Measurements from ENCODE around the gene VAMP7.
"Not testable (repeated sequence)": the region's sequence is repeated elsewhere in the genome, so short reads cannot be mapped to it uniquely, and the experiment has no call there.

Gene VAMP7

DNA sequence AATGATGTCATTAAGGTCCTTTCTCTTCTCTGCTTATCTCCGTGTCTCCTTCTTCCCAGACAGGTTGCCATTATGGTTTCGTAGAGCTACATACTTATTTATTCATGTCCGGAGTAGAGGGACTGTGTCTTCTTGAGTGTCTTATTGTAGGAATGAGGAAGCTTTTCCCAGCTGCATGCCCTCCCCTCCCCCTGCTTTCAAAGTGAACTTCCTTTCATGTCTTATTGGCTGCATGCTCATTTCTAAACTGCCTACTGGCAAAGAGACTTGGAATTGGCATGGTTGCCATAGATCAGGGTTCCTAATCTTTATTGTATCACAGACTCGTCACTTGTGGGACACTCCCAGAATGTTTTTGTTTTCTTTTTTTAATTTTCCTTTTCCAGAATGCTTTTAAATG is 15.4 kb downstream of the VAMP7 start:
- no peak for DNase-seq
- in situ Hi-C loops (cut with HindIII; ENCODE audit: low pct_ligation_motif_present, low pct_unique_long_range_greater_than_20kb, low sequenced_read_pairs) = no loop called here

DNA sequence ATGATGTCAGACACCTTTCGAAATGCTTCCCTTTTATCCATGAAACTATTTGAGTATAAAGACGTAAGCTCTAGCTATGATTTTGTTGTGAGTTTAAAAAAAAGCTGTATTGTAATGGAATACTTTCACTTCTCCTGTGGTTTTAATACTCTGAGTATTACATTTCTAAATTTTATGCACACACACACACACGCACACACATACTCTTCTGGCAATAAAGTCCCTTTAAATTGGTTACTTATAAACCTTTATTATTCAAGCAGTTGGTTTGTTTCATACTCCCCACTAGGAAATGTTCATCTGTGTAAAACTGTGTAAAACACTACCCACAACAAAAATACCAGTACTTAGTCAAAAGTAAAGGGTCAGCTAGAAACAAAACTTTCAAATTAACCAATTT is 18.2 kb downstream of the VAMP7 start:
- in situ Hi-C loops (cut with HindIII; ENCODE audit: low pct_ligation_motif_present, low pct_unique_long_range_greater_than_20kb, low sequenced_read_pairs) = no loop called here
- no peak for DNase-seq

DNA sequence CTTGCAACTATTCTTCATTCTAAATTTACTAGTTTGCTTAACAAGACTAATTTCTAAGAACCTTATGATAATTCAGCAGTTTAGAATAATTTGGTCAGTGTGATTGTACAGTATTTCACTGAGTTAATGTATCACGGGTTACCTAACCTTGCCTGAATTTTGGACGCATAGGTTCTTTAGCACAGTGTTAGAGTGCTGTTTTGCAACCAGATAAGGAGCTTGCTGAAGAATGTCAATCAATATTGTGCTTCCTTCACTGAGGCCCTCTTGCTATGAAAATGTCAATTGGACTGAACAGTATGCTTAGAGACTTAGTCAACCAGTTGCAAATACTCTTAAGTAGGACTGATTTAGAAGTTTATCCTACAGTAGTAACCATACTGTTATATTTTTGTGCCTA is 19.6 kb downstream of the VAMP7 start:
- in situ Hi-C loops (cut with HindIII; ENCODE audit: low pct_ligation_motif_present, low pct_unique_long_range_greater_than_20kb, low sequenced_read_pairs) = no loop called here

DNA sequence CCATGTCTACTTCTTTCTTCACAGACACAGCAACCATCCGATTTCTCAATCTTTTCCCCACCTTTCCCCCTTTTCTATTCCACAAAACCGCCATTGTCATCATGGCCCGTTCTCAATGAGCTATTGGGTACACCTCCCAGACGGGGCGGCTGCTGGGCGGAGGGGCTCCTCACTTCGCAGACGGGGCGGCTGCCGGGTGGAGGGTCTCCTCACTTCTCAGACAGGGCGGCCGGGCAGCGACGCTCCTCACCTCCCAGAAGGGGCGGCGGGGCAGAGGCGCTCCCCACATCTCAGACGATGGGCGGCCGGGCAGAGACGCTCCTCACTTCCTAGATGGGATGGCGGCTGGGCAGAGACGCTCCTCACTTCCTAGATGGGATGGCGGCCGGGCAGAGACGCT is 26.5 kb downstream of the VAMP7 start:
- in situ Hi-C loops (cut with HindIII; ENCODE audit: low pct_ligation_motif_present, low pct_unique_long_range_greater_than_20kb, low sequenced_read_pairs) = not testable (repeated sequence)

More for the DNA sequence above, 19.6 kb downstream of the VAMP7 start:
- no peak for DNase-seq

GRCh38 chrX:155923200-155923599 is 42.1 kb downstream of the VAMP7 start:
- no peak for DNase-seq
- in situ Hi-C loops (cut with HindIII; ENCODE audit: low pct_ligation_motif_present, low pct_unique_long_range_greater_than_20kb, low sequenced_read_pairs) = no loop called here

More for the DNA sequence above, 26.5 kb downstream of the VAMP7 start:
- DNase-seq = not testable (repeated sequence)

DNA sequence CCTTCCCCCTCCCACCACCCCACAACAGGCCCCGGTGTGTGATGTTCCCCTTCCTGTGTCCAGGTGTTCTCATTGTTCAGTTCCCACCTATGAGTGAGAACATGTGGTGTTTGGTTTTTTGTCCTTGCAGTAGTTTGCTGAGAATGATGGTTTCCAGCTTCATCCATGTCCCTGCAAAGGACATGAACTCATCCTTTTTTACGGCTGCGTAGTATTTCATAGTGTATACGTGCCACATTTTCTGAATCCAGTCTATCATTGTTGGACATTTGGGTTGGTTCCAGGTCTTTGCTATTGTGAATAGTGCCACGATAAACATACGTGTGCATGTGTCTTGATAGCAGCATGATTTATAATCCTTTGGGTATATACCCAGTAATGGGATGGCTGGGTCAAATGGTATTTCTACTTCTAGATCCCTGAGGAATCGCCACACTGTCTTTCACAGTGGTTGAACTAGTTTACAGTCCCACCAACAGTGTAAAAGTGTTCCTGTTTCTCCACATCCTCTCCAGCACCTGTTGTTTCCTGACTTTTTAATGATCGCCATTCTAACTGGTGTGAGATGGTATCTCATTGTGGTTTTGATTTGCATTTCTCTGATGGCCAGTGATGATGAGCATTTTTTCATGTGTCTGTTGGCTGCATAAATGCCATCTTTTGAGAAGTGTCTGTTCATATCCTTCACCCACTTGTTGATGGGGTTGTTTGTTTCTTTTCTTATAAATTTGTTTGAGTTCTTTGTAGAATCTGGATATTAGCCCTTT is 49.9 kb downstream of the VAMP7 start:
- DNase-seq; in situ Hi-C loops (cut with HindIII; ENCODE audit: low pct_ligation_motif_present, low pct_unique_long_range_greater_than_20kb, low sequenced_read_pairs): not testable (repeated sequence)

DNA sequence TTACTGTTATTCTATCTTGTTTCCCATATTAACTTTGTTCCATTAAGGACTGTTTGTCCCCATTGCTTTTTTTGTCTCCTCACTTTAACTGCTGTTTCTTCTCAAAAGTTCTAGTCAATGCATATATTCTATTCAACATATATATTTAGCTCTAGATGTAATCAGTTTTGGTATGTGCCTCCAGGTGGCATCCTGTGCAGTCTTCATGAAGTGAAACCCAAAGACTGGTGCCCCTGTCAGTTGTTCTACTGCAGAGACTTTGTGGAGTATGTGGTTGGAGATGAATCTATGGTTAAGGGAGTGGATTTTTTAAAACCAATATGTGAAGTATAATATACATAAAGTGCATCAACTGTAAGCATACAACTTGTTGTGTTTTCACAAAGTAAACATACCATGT is 57.0 kb downstream of the VAMP7 start:
- in situ Hi-C loops (cut with HindIII; ENCODE audit: low pct_ligation_motif_present, low pct_unique_long_range_greater_than_20kb, low sequenced_read_pairs) = no loop called here
- DNase-seq = no peak

DNA sequence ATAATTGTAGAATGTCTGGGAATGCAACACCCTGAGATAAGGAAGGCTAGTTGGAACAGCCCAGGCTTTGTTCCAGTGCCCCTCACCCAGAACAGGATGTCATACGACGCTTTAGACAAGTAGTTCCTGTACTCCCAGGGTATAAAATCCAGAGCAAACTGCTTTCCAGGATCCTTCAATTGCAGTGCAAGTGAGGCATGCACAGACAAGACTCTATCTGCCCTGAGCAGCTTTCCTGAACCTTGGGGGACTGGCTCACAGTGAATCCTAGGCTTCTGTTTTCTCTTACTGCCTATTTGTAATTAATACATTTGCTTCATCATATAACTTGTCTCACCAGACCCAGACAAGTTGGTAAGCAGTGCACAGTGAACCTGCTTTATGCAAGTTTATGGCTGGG is 68.0 kb downstream of the VAMP7 start:
- DNase-seq = no peak
- in situ Hi-C loops (cut with HindIII; ENCODE audit: low pct_ligation_motif_present, low pct_unique_long_range_greater_than_20kb, low sequenced_read_pairs) = no loop called here

- in situ Hi-C loops (cut with HindIII; ENCODE audit: low pct_ligation_motif_present, low pct_unique_long_range_greater_than_20kb, low sequenced_read_pairs) = no loop called here
- no peak for DNase-seq
These were observed 70.2 kb downstream of the VAMP7 start for GRCh38 chrX:155951237-155951789.

DNA sequence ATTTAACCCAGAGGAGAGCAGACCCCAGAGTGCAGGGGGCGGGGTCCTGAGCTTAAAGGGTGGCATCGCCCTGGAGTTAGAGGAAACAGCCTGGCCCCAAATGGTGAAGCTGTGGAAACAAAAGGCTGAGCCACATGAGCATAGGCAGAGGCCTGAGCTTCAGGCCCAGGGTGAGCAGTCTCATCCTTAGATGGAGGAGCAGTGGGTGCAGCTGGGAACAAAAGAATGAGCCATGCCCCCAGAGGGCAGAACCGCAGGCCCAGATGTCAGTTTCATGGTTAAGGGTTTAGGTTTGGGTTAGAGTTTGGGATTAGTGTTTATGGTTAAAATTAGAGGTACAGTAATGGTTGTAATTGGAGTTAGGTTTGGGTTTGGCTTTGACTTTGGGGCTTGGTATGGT is 71.9 kb downstream of the VAMP7 start:
- in situ Hi-C loops (cut with HindIII; ENCODE audit: low pct_ligation_motif_present, low pct_unique_long_range_greater_than_20kb, low sequenced_read_pairs) = no loop called here

GRCh38 chrX:155954793-155955192 is 73.6 kb downstream of the VAMP7 start:
- in situ Hi-C loops (cut with HindIII; ENCODE audit: low pct_ligation_motif_present, low pct_unique_long_range_greater_than_20kb, low sequenced_read_pairs) = no loop called here
- no peak for DNase-seq

More for the DNA sequence above, 71.9 kb downstream of the VAMP7 start:
- no peak for DNase-seq

- in situ Hi-C loops (cut with HindIII; ENCODE audit: low pct_ligation_motif_present, low pct_unique_long_range_greater_than_20kb, low sequenced_read_pairs) = no loop called here
- no peak for DNase-seq
These were observed 75.0 kb downstream of the VAMP7 start for GRCh38 chrX:155956099-155956498.

DNA sequence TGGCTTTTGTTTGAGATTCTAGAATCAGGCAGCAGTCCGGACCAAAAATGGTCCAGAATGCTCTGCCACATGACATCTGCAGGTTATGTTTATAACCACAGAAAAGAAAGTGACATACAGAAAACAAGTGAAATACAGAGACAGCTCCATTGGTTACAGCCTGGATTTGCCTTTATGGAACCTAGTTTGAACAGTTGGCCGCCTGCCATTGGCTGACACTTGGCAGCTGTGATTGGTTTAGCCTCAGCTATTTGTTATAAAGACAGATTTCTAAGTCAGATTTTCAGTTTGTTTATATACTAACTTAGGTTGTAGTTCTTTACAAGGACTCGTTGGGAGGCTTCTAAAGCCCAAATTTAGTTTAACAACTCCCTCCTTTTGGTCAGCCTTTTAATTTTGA is 75.5 kb downstream of the VAMP7 start:
- in situ Hi-C loops (cut with HindIII; ENCODE audit: low pct_ligation_motif_present, low pct_unique_long_range_greater_than_20kb, low sequenced_read_pairs) = no loop called here
- DNase-seq = no peak

DNA sequence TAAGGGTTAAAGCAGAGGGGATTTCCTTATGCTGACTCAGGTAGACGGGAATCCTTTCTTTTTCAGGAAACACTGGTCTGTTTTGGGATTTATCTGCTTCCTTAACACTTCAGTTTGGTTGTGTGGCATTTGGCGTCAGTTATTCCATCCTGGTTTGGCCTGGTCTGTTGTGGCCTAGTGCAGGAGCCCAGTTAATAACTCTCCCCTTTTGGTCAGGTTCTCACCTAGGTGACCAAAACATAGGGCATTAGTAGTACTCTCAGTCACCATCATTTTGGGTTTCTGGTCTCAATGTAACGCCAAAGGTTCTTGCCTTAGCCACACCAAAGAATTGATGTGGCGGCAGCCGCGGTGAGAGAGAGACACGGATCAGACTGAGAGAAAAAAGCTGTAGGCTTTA is 76.7 kb downstream of the VAMP7 start:
- DNase-seq = no peak
- in situ Hi-C loops (cut with HindIII; ENCODE audit: low pct_ligation_motif_present, low pct_unique_long_range_greater_than_20kb, low sequenced_read_pairs) = no loop called here

DNA sequence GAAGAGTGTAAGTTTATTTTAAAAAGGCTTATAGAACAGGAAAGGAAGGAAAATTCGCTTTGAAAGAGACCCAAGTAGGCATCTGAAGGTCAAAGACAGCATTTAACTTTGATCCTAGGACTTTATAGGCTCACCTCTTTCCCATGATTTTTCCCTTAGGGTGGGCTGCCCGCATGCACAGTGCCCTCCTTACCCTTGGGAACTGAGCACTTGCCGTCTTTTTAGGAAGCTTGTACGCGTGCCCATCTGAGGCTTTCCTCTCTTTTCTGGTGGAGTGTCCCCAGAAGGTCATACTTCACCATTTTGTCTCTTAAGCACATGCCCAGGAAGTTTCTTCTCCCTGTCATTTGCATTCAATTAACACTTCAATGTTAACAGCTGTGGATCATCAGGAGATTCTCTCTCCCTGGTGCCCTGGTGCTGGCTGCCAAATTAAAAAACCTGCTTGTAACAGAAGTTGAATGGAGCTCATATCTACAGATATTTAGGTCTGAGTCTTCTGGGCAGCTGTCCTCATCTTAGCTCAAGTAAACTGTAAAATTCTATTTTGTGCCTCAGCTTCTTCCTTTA is 78.0 kb downstream of the VAMP7 start:
- in situ Hi-C loops (cut with HindIII; ENCODE audit: low pct_ligation_motif_present, low pct_unique_long_range_greater_than_20kb, low sequenced_read_pairs) = no loop called here
- DNase-seq = no peak

DNA sequence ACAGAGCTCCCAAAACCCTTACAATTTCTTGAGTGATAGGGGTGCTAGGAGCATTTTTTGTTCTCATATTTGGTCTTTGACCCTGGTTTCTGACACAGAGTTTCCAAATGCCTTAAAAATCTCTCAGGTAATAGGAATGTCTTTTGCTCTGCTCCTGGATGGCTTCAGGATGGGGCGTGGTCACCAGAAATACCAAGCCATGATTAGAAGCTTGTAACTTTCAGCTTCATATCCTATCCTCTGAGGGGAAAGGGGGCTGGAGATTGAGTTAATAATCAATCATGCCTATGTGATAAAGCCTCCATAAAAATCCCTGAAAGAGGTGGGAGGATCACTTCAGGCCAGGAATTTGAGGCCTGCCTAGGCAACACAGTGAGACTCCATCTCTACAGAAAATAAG is 81.8 kb downstream of the VAMP7 start:
- in situ Hi-C loops (cut with HindIII; ENCODE audit: low pct_ligation_motif_present, low pct_unique_long_range_greater_than_20kb, low sequenced_read_pairs) = no loop called here
- no peak for DNase-seq

DNA sequence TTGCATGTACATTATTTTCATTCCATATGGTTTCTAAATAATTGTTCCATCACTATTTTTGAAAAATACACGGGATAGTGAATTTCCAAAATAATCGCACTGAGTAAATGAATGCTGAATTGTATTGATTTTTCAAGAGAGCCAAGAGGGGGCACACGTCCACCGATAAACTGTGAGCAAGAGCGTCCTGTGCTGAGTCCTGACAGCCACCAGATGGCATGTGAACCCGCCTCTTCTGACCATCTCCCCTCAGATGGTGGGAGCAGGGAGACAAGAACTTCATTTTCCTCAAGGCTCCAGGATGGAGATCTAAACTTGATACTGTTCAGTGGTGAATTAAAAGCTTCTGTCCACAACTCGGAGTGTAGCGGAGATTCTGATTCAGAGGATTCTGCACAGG is 85.7 kb downstream of the VAMP7 start:
- DNase-seq = peak; percentile 48
- in situ Hi-C loops (cut with HindIII; ENCODE audit: low pct_ligation_motif_present, low pct_unique_long_range_greater_than_20kb, low sequenced_read_pairs) = no loop called here

DNA sequence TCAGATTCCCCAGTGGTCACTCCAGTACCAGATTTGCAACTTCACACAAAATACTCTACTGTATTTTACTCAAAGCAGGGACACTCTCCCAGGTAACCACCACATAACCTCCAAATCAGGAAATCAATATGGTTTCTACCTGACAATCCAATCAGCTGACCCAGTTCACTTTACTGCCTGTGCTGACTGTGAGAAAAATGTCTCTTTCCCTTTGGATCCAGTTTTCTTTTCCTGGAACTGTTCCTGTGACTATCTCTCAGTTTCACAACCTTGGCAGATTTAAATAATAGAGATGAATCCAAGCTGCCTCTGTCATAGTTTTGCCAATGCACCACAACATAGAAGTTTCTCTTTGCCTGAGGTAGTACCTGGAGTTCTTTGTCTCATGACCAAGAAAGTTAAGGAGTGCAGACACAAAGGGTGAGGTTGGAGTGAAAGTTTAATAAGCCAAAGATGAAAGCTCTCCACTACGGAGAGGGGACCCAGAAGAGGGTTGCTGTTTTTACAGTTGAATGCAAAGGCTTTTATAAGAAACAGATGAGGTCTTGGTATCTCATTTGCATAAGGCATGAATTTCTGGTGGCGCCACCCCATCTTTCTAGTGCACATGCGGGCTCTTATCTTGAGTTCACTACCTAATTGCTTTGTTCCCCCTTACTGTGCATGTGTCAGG is 86.6 kb downstream of the VAMP7 start:
- in situ Hi-C loops (cut with HindIII; ENCODE audit: low pct_ligation_motif_present, low pct_unique_long_range_greater_than_20kb, low sequenced_read_pairs) = no loop called here
- no peak for DNase-seq

DNA sequence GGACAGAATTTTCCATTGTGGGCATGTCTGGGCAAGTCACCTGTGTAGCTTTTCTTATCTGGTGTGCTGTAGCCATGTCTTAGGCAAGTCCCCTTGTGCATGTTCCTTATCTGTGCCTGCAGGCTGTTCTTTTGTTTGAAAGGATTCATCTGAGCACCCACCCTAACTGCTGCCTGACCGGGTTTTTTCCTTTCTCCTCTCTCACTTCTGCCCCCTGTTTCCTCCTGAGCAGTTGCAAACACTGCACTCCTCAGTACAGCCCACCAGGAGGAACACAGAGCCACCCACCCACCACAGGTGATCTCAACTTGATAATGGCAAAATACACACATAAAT is 87.1 kb downstream of the VAMP7 start:
- in situ Hi-C loops (cut with HindIII; ENCODE audit: low pct_ligation_motif_present, low pct_unique_long_range_greater_than_20kb, low sequenced_read_pairs) = no loop called here
- no peak for DNase-seq

DNA sequence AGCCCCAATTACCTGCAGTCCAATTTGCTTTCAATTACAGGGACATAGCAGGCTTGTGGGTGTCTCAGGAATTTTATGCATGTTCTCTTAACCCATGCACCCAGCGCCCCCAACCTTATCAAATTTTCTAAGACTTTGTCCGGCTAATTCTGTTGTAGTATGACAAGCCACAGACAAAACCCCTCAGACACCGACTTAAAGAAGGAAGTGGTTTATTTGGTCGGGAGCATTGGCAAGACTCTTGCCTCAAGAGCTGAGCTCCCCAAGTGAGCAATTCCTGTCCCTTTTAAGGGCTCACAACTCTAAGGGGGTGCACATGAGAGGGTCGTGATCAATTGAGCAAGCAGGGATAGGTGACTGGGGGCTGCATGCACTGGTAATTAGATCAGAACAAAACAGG is 87.6 kb downstream of the VAMP7 start:
- in situ Hi-C loops (cut with HindIII; ENCODE audit: low pct_ligation_motif_present, low pct_unique_long_range_greater_than_20kb, low sequenced_read_pairs) = no loop called here
- no peak for DNase-seq
